ENCODE data around the gene MYO7A. TPM values are rescaled to one million over a fixed set of nuclear protein-coding genes. Genes with fewer than 3 reads are reported as not detected.

MYO7A gene
- 1 to 10 TPM; 2.5 to 3.4 (median 3.1) TPM for polyA plus RNA-seq (ENCODE audit: insufficient read length in 3 of 3)

GRCh38 chr11:77127920-77128691 lies at the start of gene MYO7A:
Gene MYO7A, plus strand, starts transcription at chr11:77128246. Its CDS starts 2,389 bp downstream, at chr11:77130635.
- DNase-seq (ENCODE audit: low read depth in 3 of 3, low spot score in 2 of 3), result peak; percentile 45 to 80 (median 61)

GRCh38 chr11:77079666-77080065 lies 48.4 kb upstream of the MYO7A start:
- DNase-seq (ENCODE audit: low read depth in 3 of 3, low spot score in 2 of 3), result no peak

DNA sequence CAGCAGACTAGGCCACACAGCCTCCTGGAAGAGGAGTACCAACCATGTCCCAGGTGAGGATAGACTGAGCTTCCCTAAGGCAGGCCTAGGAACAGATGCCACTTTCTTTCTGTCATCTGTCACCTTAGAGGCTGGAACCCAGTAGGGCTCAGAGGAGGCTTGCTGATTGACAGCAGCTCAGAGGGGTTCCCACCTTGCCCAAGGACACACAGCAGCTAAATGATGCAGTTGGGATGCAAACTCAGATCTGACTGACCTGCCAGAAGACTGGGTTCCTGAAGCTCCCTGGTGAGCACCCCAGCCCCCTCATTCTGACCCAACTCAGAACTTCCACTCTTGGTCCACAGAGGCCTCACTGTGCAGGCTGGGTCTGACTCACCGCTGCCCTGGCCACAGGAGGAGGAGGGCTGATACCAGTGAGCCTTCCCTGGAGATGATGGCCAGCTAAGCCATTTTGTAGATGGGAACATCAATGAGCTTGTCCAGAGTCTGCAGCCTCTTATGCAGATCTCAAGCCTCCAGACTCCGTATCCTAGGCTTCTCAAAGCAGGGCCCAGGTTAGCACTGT lies 47.3 kb upstream of the MYO7A start:
- no peak for DNase-seq (ENCODE audit: low read depth in 3 of 3, low spot score in 2 of 3)

- no peak for DNase-seq (ENCODE audit: low read depth in 3 of 3, low spot score in 2 of 3)
These were observed 46.6 kb upstream of the MYO7A start for GRCh38 chr11:77081381-77081851.

GRCh38 chr11:77081976-77082836 lies 45.8 kb upstream of the MYO7A start:
- DNase-seq (ENCODE audit: low read depth in 3 of 3, low spot score in 2 of 3), result no peak

DNA sequence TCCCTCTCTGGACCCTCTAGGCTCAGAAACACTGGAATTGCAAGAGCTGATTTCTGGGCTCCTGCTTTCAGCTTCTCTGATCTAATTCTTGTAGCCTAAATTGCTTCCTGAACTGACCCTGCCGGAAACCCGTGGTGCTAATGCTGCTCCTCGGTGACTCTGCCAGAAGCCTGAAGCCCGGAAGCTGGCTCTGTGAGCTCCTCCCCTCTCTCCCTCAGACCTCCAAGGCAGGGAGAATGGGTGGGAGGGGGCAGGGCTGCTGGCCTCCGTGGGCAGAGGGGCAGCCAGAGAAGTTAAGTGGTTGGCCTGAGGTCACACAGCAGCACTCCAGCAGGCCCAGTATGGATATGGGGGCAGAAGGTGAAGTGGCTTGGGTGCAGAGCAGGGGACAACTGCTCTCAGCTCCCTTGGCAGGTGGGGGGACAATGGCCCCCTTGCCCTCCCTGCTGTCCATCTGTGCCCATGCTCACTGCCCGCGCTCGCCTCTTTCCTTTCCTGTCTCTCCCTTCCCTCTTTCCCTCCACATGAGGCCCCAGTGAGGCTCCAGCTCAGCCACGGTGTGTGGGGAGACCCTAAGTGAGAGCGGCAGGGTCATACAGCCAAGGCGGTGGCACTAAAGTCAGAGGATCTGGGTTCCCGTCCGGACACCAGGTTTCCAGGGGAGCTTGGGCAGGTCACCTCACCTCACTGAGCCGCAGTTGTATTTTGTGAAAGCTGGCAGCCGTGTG lies 45.0 kb upstream of the MYO7A start:
- no peak for DNase-seq (ENCODE audit: low read depth in 3 of 3, low spot score in 2 of 3)

GRCh38 chr11:77083566-77084245 lies 44.3 kb upstream of the MYO7A start:
- DNase-seq (ENCODE audit: low read depth in 3 of 3, low spot score in 2 of 3), result no peak

GRCh38 chr11:77084581-77085191 lies 43.4 kb upstream of the MYO7A start:
- no peak for DNase-seq (ENCODE audit: low read depth in 3 of 3, low spot score in 2 of 3)

- DNase-seq (ENCODE audit: low read depth in 3 of 3, low spot score in 2 of 3), result no peak
These were observed 42.4 kb upstream of the MYO7A start for GRCh38 chr11:77085652-77086051.

DNA sequence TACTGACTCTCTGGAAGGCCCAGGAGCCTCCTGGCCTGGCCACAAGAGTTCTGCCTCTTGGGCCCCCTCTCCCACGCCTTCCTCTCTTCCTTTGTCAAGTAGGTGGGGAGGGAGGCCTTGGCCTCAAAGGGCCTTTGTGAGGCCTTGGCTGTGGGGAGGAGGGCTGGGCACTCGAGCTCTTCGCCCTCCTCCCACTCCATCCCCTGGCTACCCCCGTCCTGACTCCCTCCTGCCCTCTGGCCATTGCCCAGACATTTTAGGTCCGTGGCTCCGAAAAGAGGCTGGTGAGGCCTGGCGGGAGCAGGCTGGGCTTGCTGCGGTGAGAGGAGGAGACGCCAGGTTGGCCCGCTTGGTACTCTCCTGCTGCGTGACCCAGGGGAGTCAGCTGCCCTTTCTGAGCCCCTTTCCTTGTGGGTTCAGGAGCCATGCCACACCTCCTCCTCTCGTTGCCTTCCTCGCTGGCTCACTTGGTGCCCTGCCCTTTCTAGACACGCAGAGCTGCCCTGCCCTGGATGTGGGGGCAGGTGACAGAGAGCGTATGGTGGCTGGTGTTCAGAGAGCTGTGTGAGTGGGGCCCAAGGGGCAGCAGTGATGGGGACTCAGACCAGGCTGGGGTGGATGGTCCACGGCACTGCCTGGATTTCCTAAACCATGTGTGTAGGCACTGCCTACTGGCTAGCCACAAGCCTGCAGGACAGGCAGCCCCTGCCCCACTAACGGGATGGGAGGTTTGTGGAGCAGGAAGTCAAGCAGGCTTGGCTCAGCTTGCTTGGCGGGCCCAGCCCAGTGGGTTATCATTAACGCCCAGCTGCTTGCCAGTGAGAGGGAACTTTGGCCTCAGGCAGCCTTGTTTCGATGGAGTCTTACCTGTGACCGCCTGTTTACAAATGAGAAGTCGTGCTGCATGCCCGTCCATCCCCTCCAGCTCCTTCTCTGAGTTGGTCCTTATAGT lies 41.2 kb upstream of the MYO7A start:
- no peak for DNase-seq (ENCODE audit: low read depth in 3 of 3, low spot score in 2 of 3)

DNA sequence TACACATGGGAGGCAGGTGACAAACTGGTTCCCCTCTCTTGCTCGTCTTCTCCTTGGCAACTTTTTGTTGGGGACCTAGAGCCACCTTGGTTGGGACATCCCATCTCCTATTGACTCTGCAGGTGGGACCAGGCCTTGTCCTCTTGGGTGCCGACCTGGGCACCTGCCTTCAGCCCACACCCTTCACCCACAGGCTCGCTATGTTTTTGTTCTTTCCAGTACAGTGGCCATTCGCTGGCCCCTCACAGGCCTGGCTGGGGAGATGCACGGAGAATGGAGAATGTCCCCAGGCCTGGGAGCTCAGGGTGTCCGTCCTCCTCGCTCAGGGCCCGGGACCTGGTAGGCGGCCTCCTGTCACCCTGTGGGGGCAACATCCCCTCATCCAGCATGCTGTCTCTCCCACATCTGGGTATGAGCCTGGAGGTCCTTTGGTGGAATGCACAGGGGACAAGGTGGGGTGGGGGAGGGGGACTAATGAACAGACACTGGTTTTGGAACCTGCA lies 40.3 kb upstream of the MYO7A start:
- DNase-seq (ENCODE audit: low read depth in 3 of 3, low spot score in 2 of 3), result no peak

- no peak for DNase-seq (ENCODE audit: low read depth in 3 of 3, low spot score in 2 of 3)
These were observed 39.6 kb upstream of the MYO7A start for GRCh38 chr11:77088236-77089003.

DNA sequence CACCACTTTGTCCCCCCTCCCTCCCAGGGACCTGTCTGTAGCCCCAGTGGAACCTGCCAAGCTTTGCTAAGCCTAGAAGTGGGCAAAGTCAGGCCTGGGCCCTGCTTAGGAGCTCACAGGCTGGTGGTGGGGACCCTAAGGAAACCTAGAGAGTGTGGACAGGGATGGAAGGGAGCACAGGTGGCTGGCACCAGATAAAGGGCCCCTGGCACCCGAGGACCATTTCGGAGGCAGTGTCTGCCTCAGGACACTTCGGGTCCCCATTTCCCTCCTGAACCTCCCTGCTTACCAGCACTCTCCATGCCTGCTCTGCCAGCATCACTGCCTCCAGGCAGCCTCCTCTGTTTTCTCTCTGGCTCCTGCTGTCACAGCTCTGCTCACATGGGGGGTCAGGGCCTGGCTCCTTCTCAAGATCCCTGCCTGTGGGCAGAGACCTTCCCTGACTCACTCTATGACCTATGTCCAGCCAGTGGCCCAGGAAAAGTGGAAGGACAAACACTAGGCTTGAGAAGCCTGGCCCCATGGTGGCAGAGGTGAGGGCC lies 39.0 kb upstream of the MYO7A start:
- no peak for DNase-seq (ENCODE audit: low read depth in 3 of 3, low spot score in 2 of 3)

GRCh38 chr11:77090046-77090372 lies 38.0 kb upstream of the MYO7A start:
- DNase-seq (ENCODE audit: low read depth in 3 of 3, low spot score in 2 of 3), result no peak

- no peak for DNase-seq (ENCODE audit: low read depth in 3 of 3, low spot score in 2 of 3)
These were observed 37.5 kb upstream of the MYO7A start for GRCh38 chr11:77090373-77091111.

GRCh38 chr11:77091146-77091940 lies 36.7 kb upstream of the MYO7A start:
- DNase-seq (ENCODE audit: low read depth in 3 of 3, low spot score in 2 of 3), result peak in 1 of 3 donors; percentile 33

All from right renal cortex interstitium (tissue), 3 donors.